Adrenal gland (tissue), 5 donors: ENCODE measurements around the gene RRAD.

Experiments
- CTCF ChIP-seq, 6 experiments: fragments of 450-650 bp in 4 of 6; fragments of 200-600 bp in 2 of 6; sonication (generic) in 1 of 6; IDR thresholded peaks; 1 replicate in 5 of 6; 2 replicates in 1 of 6; pipeline versions ENCODE4 v1.5.1 to v1.8.0; 2016 to 2021; ENCODE audit warnings: antibody characterized with exemption in 6 of 6, mild to moderate bottlenecking in 2 of 6, moderate library complexity in 1 of 6
- POLR2A ChIP-seq, 2 donors: fragments of 450-650 bp; IDR thresholded peaks; one replicate each; pipeline ENCODE4 v1.6.1; 2017; ENCODE audit warnings: antibody characterized with exemption in 2 of 2, mild to moderate bottlenecking in 2 of 2, moderate library complexity in 1 of 2
- donor health status: DM: no; HTN: no; CAD: no.

- TF ChIP-seq CTCF (IDR thresholded peaks at IDR 0.05) (no peak), POLR2A (IDR thresholded peaks at IDR 0.05) (no peak)
Observed at GRCh38 chr16:66948837-66949225, 23.5 kb upstream of the RRAD start.
